GM12892 (cell line): ENCODE measurements around the gene NOSTRIN.

ENCODE experiments used
- POLR2A ChIP-seq: IDR thresholded peaks from 2 replicates; pipeline ENCODE4 v1.6.1; 2011; ENCODE audit warnings: low read depth, low read length, control low read depth
- POLR2AphosphoS5 ChIP-seq: IDR thresholded peaks from 2 replicates; pipeline ENCODE4 v1.6.1; 2011; ENCODE audit warnings: low read depth, low read length, control low read depth
- TAF1 ChIP-seq: IDR thresholded peaks from 2 replicates; pipeline ENCODE4 v1.6.1; 2011; ENCODE audit warnings: low read depth, mild to moderate bottlenecking, control low read depth, low read length, borderline replicate concordance

- no peak for TF ChIP-seq POLR2A
- TF ChIP-seq POLR2AphosphoS5, result no peak
- no peak for TF ChIP-seq TAF1
These were observed 14.6 kb upstream of the NOSTRIN start for GRCh38 chr2:168787782-168788376.
